Vagina (tissue), 2 donors: ENCODE data around the gene OR51E2. TPM values are rescaled to one million over a fixed set of nuclear protein-coding genes. Genes with fewer than 3 reads are reported as not detected.

ENCODE experiments used
- DNase-seq, 2 donors: peaks; one replicate each; pipeline ENCODE4 v3.0.0-alpha.2; 2017; ENCODE audit errors: extremely low spot score in 2 of 2
- H3K27ac ChIP-seq: fragments of 200-600 bp; sonication (generic); one replicate; pipeline ENCODE4 v1.5.1; 2019
- H3K27me3 ChIP-seq: fragments of 200-600 bp; sonication (generic); one replicate; pipeline ENCODE4 v1.5.1; 2019
- H3K36me3 ChIP-seq, 2 donors: fragments of 200-600 bp; sonication (generic); one replicate each; pipeline ENCODE4 v1.5.1; 2017 to 2019
- H3K4me1 ChIP-seq: fragments of 200-600 bp; sonication (generic); one replicate; pipeline ENCODE4 v1.5.1; 2019
- H3K4me3 ChIP-seq, 2 donors: fragments of 200-600 bp; sonication (generic); 1 replicate in 1 of 2; 2 replicates in 1 of 2; pipeline ENCODE4 v1.5.1; 2016 to 2019
- H3K9me3 ChIP-seq: fragments of 200-600 bp; sonication (generic); one replicate; pipeline ENCODE4 v1.5.1; 2019
- CTCF ChIP-seq, 3 experiments: fragments of 450-650 bp in 2 of 3; fragments of 200-600 bp in 1 of 3; sonication (generic) in 1 of 3; IDR thresholded peaks; one replicate each; pipeline ENCODE4 v1.5.1; 2017 to 2019; ENCODE audit warnings: antibody characterized with exemption in 3 of 3, mild to moderate bottlenecking in 2 of 3, moderate library complexity in 2 of 3
- POLR2A ChIP-seq, 2 donors: fragments of 450-650 bp; IDR thresholded peaks; one replicate each; pipeline ENCODE4 v1.6.1; 2017; ENCODE audit warnings: antibody characterized with exemption in 2 of 2, mild to moderate bottlenecking in 2 of 2, moderate library complexity in 2 of 2
- POLR2AphosphoS5 ChIP-seq, 2 donors: sonication (generic); formaldehyde crosslinking; IDR thresholded peaks; one replicate each; pipeline ENCODE4 v1.9.0; 2017; ENCODE audit warnings: antibody characterized with exemption in 2 of 2, mild to moderate bottlenecking in 2 of 2, low read depth in 1 of 2; ENCODE audit not compliant: insufficient read depth in 1 of 2
- intact Hi-C: fragments of 100-400 bp; cut with DNase I; formaldehyde crosslinking; loops from one replicate; pipeline ENCODE4 v1.15.1; 2023
- total RNA-seq: library from RNA; depleted of rRNA; stranded (reverse); fragments of >200 nt; gene quantifications from one replicate; pipeline ENCODE4 v1.2.3, GENCODE V29; 2016

The OR51E2 gene
- total RNA-seq, 1 donor from 2014 or later: 0.98 TPM

- Histone ChIP-seq H3K27ac (no peak overlapping the region), H3K36me3 (no peaks in the 10 kb centered on the region), H3K27me3 (no peaks in the 10 kb centered on the region), H3K4me3 (no peak overlapping the region), H3K9me3 (no peaks in the 10 kb centered on the region), H3K4me1 (no peaks in the 10 kb centered on the region)
- intact Hi-C loops: no loop called here
- TF ChIP-seq POLR2AphosphoS5 (IDR thresholded peaks at IDR 0.05; ENCODE audit: insufficient read depth in 1 of 2, low read depth in 1 of 2): no peak
- DNase-seq: no peak
Observed at GRCh38 chr11:4654635-4655369, 42.9 kb downstream of the OR51E2 start.

- H3K9me3 ChIP-seq: no peaks in the 10 kb centered on the region
- H3K27me3 ChIP-seq: no peaks in the 10 kb centered on the region
- no peak overlapping the region for H3K4me3 ChIP-seq
- no peaks in the 10 kb centered on the region for H3K36me3 ChIP-seq
- DNase-seq: no peak
- TF ChIP-seq POLR2AphosphoS5 (IDR thresholded peaks at IDR 0.05; ENCODE audit: insufficient read depth in 1 of 2, low read depth in 1 of 2) (no peak), POLR2A (IDR thresholded peaks at IDR 0.05) (no peak), CTCF (IDR thresholded peaks at IDR 0.05) (no peak)
- intact Hi-C loops: no loop called here
- H3K4me1 ChIP-seq: peaks cover 8% of the 10 kb centered on the region
- H3K27ac ChIP-seq: no peak overlapping the region
Observed at GRCh38 chr11:4647766-4648165, 49.9 kb downstream of the OR51E2 start.

- Histone ChIP-seq H3K27me3 (no peaks in the 10 kb centered on the region), H3K4me1 (peaks cover 8% of the 10 kb centered on the region), H3K9me3 (no peaks in the 10 kb centered on the region), H3K4me3 (no peak overlapping the region), H3K36me3 (no peaks in the 10 kb centered on the region), H3K27ac (no peak overlapping the region)
- TF ChIP-seq POLR2A (IDR thresholded peaks at IDR 0.05) (no peak), POLR2AphosphoS5 (IDR thresholded peaks at IDR 0.05; ENCODE audit: insufficient read depth in 1 of 2, low read depth in 1 of 2) (no peak), CTCF (IDR thresholded peaks at IDR 0.05) (no peak)
- no peak for DNase-seq
- intact Hi-C loops: no loop called here
Observed at GRCh38 chr11:4645974-4646373, 51.7 kb downstream of the OR51E2 start.

GRCh38 chr11:4644233-4644632 lies 53.4 kb downstream of the OR51E2 start:
- intact Hi-C loops: no loop called here
- peaks cover 8% of the 10 kb centered on the region for H3K4me1 ChIP-seq
- no peak for DNase-seq
- H3K36me3 ChIP-seq: no peaks in the 10 kb centered on the region
- no peak overlapping the region for H3K27ac ChIP-seq
- no peaks in the 10 kb centered on the region for H3K9me3 ChIP-seq
- H3K4me3 ChIP-seq: no peak overlapping the region
- no peaks in the 10 kb centered on the region for H3K27me3 ChIP-seq
- TF ChIP-seq POLR2AphosphoS5 (IDR thresholded peaks at IDR 0.05; ENCODE audit: insufficient read depth in 1 of 2, low read depth in 1 of 2): no peak
- TF ChIP-seq CTCF (IDR thresholded peaks at IDR 0.05): no peak
- no peak for TF ChIP-seq POLR2A (IDR thresholded peaks at IDR 0.05)

- no peak within 1 kb of the TSS for H3K4me3 ChIP-seq
- peaks cover 8% of the 10 kb centered on the region for H3K4me1 ChIP-seq
Observed at GRCh38 chr11:4643682-4644081, 54.0 kb downstream of the OR51E2 start, which contains the start of gene OR51E1. Gene OR51E1, plus strand, starts transcription at chr11:4643982. Its CDS starts 8,545 bp downstream, at chr11:4652527.

More at GRCh38 chr11:4643682-4644081, 54.0 kb downstream of the OR51E2 start, which contains the start of gene OR51E1:
- TF ChIP-seq POLR2AphosphoS5 (IDR thresholded peaks at IDR 0.05; ENCODE audit: insufficient read depth in 1 of 2, low read depth in 1 of 2): no peak
- TF ChIP-seq POLR2A (IDR thresholded peaks at IDR 0.05): no peak
- no peak for TF ChIP-seq CTCF (IDR thresholded peaks at IDR 0.05)
- intact Hi-C loops: no loop called here
- no peaks in the 10 kb centered on the region for H3K9me3 ChIP-seq
- no peaks in the 10 kb centered on the region for H3K27me3 ChIP-seq
- no peaks in the 10 kb centered on the region for H3K36me3 ChIP-seq
- no peak for DNase-seq
- H3K27ac ChIP-seq: no peak within 1 kb of the TSS
